ENCODE results near the gene CAPRIN1.

GRCh38 chr11:34140149-34140548 lies 88.6 kb downstream of the CAPRIN1 start:
- TF ChIP-seq RFX5 (IDR thresholded peaks at IDR 0.05; ENCODE audit: borderline replicate concordance, low read depth, low read length) (no peak), JUND (IDR thresholded peaks at IDR 0.05; ENCODE audit: low read length) (no peak), RXRA (IDR thresholded peaks at IDR 0.05; ENCODE audit: insufficient read depth, low read depth, low read length) (no peak), POLR2AphosphoS5 (IDR thresholded peaks at IDR 0.05; ENCODE audit: low read depth, low read length) (no peak), GABPA (IDR thresholded peaks at IDR 0.05; ENCODE audit: borderline replicate concordance, insufficient read depth, low read length) (no peak), RNF2 (IDR thresholded peaks at IDR 0.05; ENCODE audit: borderline replicate concordance, low read depth, low read length, missing control alignments, poor library complexity, severe bottlenecking) (no peak), JUN (IDR thresholded peaks at IDR 0.05; ENCODE audit: low read depth, low read length) (no peak), EGR1 (IDR thresholded peaks at IDR 0.05; ENCODE audit: borderline replicate concordance, low read depth, low read length) (no peak), POLR2A (IDR thresholded peaks at IDR 0.05; ENCODE audit: control extremely low read depth in 1 of 2, low read depth in 2 of 2, low read length in 2 of 2) (no peak)
- TF ChIP-seq, protein P1, sequence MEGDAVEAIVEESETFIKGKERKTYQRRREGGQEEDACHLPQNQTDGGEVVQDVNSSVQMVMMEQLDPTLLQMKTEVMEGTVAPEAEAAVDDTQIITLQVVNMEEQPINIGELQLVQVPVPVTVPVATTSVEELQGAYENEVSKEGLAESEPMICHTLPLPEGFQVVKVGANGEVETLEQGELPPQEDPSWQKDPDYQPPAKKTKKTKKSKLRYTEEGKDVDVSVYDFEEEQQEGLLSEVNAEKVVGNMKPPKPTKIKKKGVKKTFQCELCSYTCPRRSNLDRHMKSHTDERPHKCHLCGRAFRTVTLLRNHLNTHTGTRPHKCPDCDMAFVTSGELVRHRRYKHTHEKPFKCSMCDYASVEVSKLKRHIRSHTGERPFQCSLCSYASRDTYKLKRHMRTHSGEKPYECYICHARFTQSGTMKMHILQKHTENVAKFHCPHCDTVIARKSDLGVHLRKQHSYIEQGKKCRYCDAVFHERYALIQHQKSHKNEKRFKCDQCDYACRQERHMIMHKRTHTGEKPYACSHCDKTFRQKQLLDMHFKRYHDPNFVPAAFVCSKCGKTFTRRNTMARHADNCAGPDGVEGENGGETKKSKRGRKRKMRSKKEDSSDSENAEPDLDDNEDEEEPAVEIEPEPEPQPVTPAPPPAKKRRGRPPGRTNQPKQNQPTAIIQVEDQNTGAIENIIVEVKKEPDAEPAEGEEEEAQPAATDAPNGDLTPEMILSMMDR (IDR thresholded peaks at IDR 0.05; ENCODE audit: control extremely low read depth in 1 of 3, insufficient read depth in 1 of 3, low read depth in 1 of 3, low read length in 3 of 3): no peak
